Upper lobe of left lung (tissue), 4 donors: ENCODE results near the gene GRIK3.

Source experiments
- CTCF ChIP-seq, 6 experiments: fragments of 450-650 bp in 4 of 6; fragments of 200-600 bp in 2 of 6; sonication (generic) in 2 of 6; IDR thresholded peaks; one replicate each; pipeline ENCODE4 v1.5.1; 2016 to 2019; ENCODE audit warnings: antibody characterized with exemption in 6 of 6
- POLR2A ChIP-seq, 4 donors: fragments of 450-650 bp; IDR thresholded peaks; one replicate each; pipeline ENCODE4 v1.5.1; 2016 to 2017; ENCODE audit warnings: antibody characterized with exemption in 4 of 4, mild to moderate bottlenecking in 2 of 4

- no peak for TF ChIP-seq CTCF (IDR thresholded peaks at IDR 0.05)
- TF ChIP-seq POLR2A (IDR thresholded peaks at IDR 0.05): no peak
These were observed 17.0 kb upstream of the GRIK3 start for GRCh38 chr1:37051346-37051745.
